ENCODE measurements around the gene DIS3L2.

The DIS3L2 gene

GRCh38 chr2:232340171-232340935 is 378.8 kb downstream of the DIS3L2 start:
- no peak for DNase-seq (ENCODE audit: extremely low read depth in 1 of 2, low read depth in 1 of 2)

DNA sequence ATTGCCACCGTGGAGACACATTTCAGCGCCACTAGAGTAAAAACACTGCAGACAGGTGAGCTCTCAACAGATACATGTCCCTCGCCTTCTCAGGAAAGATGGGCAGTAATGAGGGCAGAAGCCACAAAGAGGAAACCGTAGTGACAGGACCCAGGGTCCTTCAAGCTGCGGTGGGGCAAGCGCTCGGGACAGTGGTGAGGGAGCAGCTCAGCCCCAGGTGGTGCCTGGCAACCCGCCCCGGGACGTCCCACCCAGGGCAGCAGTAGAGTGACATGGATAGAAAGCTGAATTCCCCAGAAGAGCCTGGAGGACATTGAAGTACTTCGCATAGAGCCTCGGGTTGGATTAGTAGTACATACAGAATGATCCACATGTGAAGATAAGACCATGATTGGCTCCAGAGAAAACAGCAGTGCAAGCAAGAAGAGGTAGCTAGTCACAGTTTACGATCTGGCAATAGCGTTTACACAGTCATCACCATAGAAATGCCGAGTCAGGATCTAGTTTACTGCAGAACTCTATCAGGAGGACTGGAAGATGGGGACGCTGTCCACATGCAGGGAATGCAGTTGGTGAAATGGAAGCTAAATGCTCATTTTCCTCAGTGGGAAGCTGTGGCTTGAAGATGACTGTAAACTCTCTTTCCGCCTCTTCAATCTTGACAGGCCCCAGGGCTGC is 379.7 kb downstream of the DIS3L2 start:
- no peak for DNase-seq (ENCODE audit: extremely low read depth in 1 of 2, low read depth in 1 of 2)

DNA sequence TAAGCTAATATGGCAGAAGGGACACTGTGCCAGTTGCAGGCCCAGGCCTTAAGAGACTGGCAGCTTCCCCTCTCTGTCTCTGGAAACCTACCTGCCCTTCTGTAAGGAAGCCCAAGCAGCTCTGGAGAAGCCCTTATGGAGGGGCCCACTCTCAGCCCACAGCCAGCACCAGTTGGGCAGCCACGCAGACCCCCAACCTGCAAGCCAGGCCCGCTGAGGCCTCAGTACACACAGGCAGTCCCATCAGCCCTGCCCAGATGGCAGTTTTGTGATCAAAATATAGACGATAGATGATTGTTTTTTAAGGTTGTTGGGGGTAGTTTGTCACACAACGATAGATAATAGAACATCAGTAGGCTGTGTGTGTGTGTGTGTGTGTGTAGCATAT is 380.2 kb downstream of the DIS3L2 start:
- no peak for DNase-seq (ENCODE audit: extremely low read depth in 1 of 2, low read depth in 1 of 2)

GRCh38 chr2:232342635-232343565 is 381.4 kb downstream of the DIS3L2 start:
- no peak for DNase-seq (ENCODE audit: extremely low read depth in 1 of 2, low read depth in 1 of 2)

DNA sequence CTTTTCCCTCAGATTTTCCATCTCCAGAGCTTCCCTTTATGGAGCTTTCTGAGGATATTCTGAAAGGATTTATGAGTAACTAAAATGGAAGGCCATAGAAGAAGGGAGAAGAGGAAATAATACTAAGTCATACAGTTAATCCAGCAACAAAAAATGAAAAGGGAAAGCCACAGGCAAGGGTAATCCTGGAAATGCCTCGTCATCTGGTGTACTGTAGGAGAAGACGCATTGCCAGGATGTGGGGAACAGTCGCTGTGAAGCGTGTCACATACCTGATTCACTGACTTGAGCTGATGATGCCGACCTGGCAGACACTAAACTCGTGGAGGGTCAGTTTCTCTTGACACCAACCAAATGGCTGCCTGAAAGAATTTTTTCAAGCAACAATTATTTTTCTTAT is 382.3 kb downstream of the DIS3L2 start:
- no peak for DNase-seq (ENCODE audit: extremely low read depth in 1 of 2, low read depth in 1 of 2)

DNA sequence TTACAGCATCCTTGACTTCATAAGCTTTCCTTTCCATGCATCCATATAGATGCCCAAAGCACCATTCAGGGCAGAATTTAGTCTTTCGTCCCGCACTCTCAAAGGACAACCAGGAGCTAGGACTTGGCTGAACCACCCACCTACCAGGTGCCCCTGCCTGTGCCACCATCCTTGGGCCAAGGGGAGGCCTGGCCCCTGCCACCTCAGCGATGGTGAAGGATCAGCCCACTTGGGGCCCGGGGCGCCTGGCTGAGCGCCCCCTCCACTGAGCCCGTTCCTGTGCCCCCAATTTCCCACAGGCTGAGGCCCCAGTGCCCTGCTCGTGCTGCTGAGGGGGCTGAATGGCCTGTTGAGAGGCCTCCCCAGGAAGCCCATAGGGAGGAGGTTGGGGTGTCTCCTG is 383.7 kb downstream of the DIS3L2 start:
- no peak for DNase-seq (ENCODE audit: extremely low read depth in 1 of 2, low read depth in 1 of 2)

DNA sequence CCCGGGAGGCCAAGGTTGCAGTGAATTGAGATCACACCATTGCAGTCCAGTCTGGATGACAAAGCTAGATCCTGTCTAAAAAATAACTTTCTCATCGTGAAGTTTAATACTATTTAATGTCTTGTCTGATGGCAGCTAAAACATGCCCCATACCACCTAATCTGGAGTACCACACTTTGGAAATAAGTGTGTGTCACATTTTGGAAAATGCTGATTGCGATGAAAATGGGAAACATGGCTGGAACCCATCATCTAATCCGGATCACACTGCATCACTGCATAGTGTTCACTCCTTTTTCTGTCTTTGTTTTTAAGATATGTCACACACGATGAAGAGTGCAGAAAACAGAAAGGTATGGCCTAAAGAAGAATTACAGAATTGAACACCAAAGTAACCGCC is 385.9 kb downstream of the DIS3L2 start:
- DNase-seq (ENCODE audit: extremely low read depth in 1 of 2, low read depth in 1 of 2): no peak

- DNase-seq (ENCODE audit: extremely low read depth in 1 of 2, low read depth in 1 of 2): no peak
Measured at GRCh38 chr2:232348936-232349335, 387.4 kb downstream of the DIS3L2 start.

DNA sequence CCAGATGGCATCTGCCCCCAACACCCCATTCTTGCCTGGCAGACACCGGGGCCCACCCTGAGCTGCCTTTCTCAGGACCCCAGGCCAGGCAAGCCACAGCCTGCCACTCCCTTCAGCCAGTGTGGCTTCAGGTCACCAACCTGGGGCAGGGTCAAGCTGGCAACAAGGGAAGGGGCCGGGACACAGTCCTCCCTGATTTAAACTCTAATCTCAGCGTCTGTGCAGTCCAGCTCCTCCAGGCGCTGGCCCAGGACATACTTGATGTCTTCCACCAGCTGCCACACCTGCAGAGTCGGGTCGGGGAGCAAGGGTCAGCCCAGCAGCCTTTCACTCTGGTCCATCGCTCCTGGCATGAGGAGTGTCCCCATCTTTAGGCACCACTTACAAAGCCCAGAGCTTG is 388.0 kb downstream of the DIS3L2 start:
- DNase-seq (ENCODE audit: extremely low read depth in 1 of 2, low read depth in 1 of 2): no peak

GRCh38 chr2:232349946-232350635 is 388.6 kb downstream of the DIS3L2 start:
- no peak for DNase-seq (ENCODE audit: extremely low read depth in 1 of 2, low read depth in 1 of 2)

GRCh38 chr2:232350804-232351685 is 389.5 kb downstream of the DIS3L2 start:
- DNase-seq (ENCODE audit: extremely low read depth in 1 of 2, low read depth in 1 of 2): no peak

DNA sequence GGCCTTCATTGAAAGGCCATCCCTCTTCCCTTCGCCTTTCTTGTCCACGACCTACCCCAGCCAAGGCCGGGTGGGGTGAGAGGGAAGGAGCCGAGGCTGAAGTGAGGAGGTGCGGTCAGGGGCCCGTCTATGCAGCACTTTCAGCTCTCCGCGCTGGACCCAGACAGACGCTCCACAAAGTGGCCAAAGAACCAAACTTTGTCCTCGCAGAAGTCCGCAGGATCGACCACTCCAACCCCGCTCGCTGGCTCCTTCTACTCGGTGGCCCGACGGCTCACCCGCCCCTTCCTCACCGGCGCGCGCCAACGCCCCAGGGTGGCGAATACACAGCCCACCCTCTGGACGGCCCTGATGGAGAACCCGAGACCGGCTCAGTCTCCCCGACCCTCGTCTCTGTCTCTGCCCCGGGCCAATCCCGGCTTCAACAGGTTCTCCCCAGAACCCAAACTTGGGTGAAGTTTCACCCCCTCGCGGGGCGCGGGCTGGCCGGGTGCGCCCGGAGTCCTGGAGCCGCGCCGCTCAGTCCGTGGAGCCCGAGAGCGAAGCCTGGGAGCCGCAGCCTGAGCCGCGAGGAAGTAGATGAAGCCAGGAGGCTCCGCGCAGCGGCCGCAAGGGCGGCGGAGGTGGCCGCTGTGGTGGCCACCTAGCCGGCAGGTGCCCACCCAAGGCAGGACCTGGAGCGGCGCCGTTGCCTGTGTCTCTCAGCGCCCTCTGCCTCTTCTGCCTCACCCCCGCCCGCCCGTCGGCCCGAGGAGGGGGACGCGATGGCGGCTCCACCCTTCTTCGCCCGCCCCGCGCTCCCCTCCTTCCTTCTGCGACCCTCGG is 390.4 kb downstream of the DIS3L2 start:
- DNase-seq (ENCODE audit: extremely low read depth in 1 of 2, low read depth in 1 of 2): no peak

- no peak for DNase-seq (ENCODE audit: extremely low read depth in 1 of 2, low read depth in 1 of 2)
Measured at GRCh38 chr2:232352511-232353091, 391.1 kb downstream of the DIS3L2 start.

DNA sequence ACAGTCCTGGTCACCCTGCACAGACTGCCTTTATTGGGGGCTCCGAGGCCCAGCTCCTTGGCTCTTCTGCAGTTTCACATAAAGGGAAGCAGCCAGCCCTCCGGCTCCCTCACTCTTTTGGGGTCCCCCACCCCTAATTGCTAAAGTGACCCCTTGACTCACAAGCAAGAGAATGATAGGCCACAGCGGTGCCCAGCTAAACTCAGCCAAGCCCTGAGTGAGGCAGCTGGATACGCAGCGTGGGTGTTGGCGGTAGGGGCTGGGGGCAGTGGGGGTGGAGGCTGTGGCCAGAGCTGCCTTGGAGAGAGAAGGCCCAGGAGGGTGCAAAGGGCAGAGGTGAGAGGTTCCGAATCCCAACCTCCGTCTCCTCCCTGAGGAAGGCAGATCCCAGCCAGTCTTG is 391.6 kb downstream of the DIS3L2 start:
- DNase-seq (ENCODE audit: extremely low read depth in 1 of 2, low read depth in 1 of 2): no peak

- DNase-seq (ENCODE audit: extremely low read depth in 1 of 2, low read depth in 1 of 2): no peak
Measured at GRCh38 chr2:232353660-232354059, 392.1 kb downstream of the DIS3L2 start.

DNA sequence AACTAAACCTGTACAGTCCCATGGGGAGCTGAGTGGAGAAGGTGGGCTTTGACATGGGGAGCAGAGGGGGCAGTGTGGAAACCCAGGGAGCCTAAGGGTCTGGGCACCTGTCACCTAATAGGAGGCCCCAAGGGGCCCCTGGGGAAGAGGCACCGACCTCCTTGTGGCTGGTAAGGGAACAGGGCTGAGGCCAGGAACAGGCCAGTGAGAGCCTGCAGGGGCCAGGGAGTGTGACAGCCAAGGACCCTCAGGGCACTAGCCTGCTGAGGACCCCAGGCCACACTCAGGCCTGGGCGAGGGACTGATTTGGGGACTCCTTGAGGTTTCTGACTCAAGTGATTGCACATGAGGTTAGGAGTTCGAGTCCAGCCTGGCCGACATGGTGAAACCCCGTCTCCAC is 392.6 kb downstream of the DIS3L2 start:
- no peak for DNase-seq (ENCODE audit: extremely low read depth in 1 of 2, low read depth in 1 of 2)

- DNase-seq (ENCODE audit: extremely low read depth in 1 of 2, low read depth in 1 of 2): no peak
Measured at GRCh38 chr2:232361646-232362045, 400.1 kb downstream of the DIS3L2 start.

- no peak for DNase-seq (ENCODE audit: extremely low read depth in 1 of 2, low read depth in 1 of 2)
Measured at GRCh38 chr2:232362174-232362900, 400.8 kb downstream of the DIS3L2 start.
